CD4-positive, alpha-beta memory T cell (primary cell): Measurements from ENCODE around the gene CD55. TPM values are rescaled to one million over a fixed set of nuclear protein-coding genes. Genes with fewer than 3 reads are reported as not detected.
A peak's percentile ranks its signal among the peaks of the same experiment; 100 is the strongest.

ENCODE experiments used
- CTCF ChIA-PET: fragments of 350-600 bp; sonication (Branson Sonifier 250); formaldehyde crosslinking; loops from one replicate; lab custom pipeline; 2021; ENCODE audit warnings: inconsistent platforms; ENCODE audit not compliant: partially characterized antibody; lab: Charles Lee
- POLR2A ChIA-PET: fragments of 350-600 bp; sonication (Branson Sonifier 250); formaldehyde crosslinking; loops from one replicate; lab custom pipeline; 2021; ENCODE audit not compliant: partially characterized antibody; lab: Charles Lee
- DNase-seq, 5 donors: peaks; one replicate each; pipeline versions ENCODE4 v3.0.0 to v3.0.0-alpha.2; 2020 to 2022; ENCODE audit warnings: mixed read lengths in 1 of 5
- H3K27ac ChIP-seq: one replicate; pipeline ENCODE4 v1.7.0; 2013; ENCODE audit warnings: low read depth, low read length
- H3K27me3 ChIP-seq: 2 replicates; pipeline ENCODE4 v1.7.0; 2013; ENCODE audit warnings: mild to moderate bottlenecking, low read length, moderate library complexity; ENCODE audit not compliant: insufficient read depth
- H3K36me3 ChIP-seq: 2 replicates; pipeline ENCODE4 v1.7.0; 2013; ENCODE audit warnings: mild to moderate bottlenecking, low read length, moderate library complexity; ENCODE audit not compliant: insufficient read depth
- H3K4me1 ChIP-seq: 2 replicates; pipeline ENCODE4 v1.7.0; 2013; ENCODE audit warnings: mild to moderate bottlenecking, low read length, moderate library complexity; ENCODE audit not compliant: insufficient read depth
- H3K4me3 ChIP-seq, 2 donors: one replicate each; pipeline ENCODE4 v1.7.0; 2013; ENCODE audit warnings: low read length in 2 of 2, mild to moderate bottlenecking in 1 of 2
- H3K9me3 ChIP-seq, 2 donors: one replicate each; pipeline ENCODE4 v1.7.0; 2013; ENCODE audit warnings: low read length in 2 of 2, control low read depth in 1 of 2; ENCODE audit not compliant: control insufficient read depth in 1 of 2
- H3K27ac Mint-ChIP-seq, 7 donors: one replicate each; pipeline ENCODE4 v1.8.0; 2020 to 2021; ENCODE audit warnings: mixed read lengths in 7 of 7, mild to moderate bottlenecking in 6 of 7, inconsistent platforms in 3 of 7, moderate library complexity in 3 of 7
- H3K27me3 Mint-ChIP-seq, 2 donors: one replicate each; pipeline ENCODE4 v1.8.0; 2020 to 2021; ENCODE audit warnings: mixed read lengths in 2 of 2
- H3K36me3 Mint-ChIP-seq, 2 donors: one replicate each; pipeline ENCODE4 v1.8.0; 2020 to 2021; ENCODE audit warnings: mixed read lengths in 2 of 2, inconsistent platforms in 1 of 2, mild to moderate bottlenecking in 1 of 2
- H3K4me1 Mint-ChIP-seq, 4 donors: one replicate each; pipeline ENCODE4 v1.8.0; 2020 to 2021; ENCODE audit warnings: mixed read lengths in 4 of 4, mild to moderate bottlenecking in 1 of 4
- H3K4me3 Mint-ChIP-seq, 8 donors: one replicate each; pipeline ENCODE4 v1.8.0; 2020 to 2021; ENCODE audit warnings: mixed read lengths in 8 of 8, mild to moderate bottlenecking in 7 of 8, moderate library complexity in 6 of 8, inconsistent platforms in 3 of 8
- H3K9me3 Mint-ChIP-seq, 8 donors: one replicate each; pipeline ENCODE4 v1.8.0; 2020 to 2021; ENCODE audit warnings: mixed read lengths in 8 of 8, mild to moderate bottlenecking in 5 of 8, inconsistent platforms in 3 of 8, moderate library complexity in 1 of 8
- intact Hi-C: fragments of 100-400 bp; cut with micrococcal nuclease; formaldehyde crosslinking; loops from one replicate; pipeline ENCODE4 v1.15.1; 2023
- polyA plus RNA-seq, 2 donors: library from polyadenylated mRNA; unstranded; fragments of 300-500 nt; fragmentation: Illumina TruSeq; gene quantifications; one replicate each; pipeline ENCODE4 v1.2.3, GENCODE V29; 2021
- total RNA-seq, 2 experiments: library from RNA; stranded (reverse); gene quantifications; one replicate each; pipeline ENCODE4 v1.2.3, GENCODE V29; 2021

CD55 gene
- total and polyA plus RNA-seq, 4 experiments from 2014 or later: 69.0 to 92.1 (median 75.2) TPM

DNA sequence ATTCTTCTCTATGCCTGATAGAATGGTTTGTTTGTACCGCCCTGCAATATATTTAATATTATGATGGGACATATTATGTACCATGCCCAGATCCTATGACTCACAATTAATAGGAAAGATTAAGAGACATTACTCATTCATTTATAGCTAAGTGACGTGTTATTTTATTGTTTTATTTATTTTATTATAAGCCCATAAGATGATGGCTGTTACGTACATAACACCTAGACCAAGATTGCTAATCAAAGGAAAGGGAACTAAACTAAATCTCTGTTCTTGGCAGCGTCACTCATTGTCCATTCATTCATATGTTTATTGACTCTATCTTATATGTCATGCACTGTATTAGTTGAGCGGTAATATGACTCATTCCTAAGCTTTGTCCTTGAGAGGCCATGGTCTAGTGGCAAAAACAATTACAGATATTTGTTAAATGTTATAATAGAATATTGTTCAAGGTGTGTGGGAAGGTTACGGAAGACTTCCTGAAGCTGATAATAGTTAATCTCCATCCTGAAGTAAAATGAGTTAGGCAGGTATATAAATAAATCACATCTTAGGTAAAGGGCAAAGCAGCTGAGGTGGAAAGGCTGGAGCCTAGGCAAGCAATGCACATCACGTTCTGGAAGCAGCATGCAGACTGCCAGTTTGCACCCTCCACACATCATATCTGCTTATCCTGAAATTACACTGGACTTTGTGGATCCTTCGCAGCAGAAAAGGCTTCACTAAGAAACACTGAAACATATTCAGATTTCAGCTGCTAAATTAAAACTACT, 16.6 kb upstream of the CD55 start:
- Histone ChIP-seq H3K9me3 (no peaks in the 10 kb centered on the region), H3K27ac (no peak overlapping the region), H3K4me3 (no peak overlapping the region), H3K36me3 (no peaks in the 10 kb centered on the region), H3K27me3 (no peaks in the 10 kb centered on the region), H3K4me1 (peaks cover 10% of the 10 kb centered on the region)
- peaks cover 13 to 25% (median 20%) of the 10 kb centered on the region in 4 donors for H3K4me1 Mint-ChIP-seq
- intact Hi-C loops: no loop called here
- no peak overlapping the region for H3K4me3 Mint-ChIP-seq
- ChIA-PET CTCF (no interaction called here), POLR2A (no interaction called here)
- peaks cover 0 to 11% of the 10 kb centered on the region in 2 donors for H3K36me3 Mint-ChIP-seq
- H3K27ac Mint-ChIP-seq: no peak overlapping the region
- DNase-seq: no peak
- H3K27me3 Mint-ChIP-seq: peaks cover 5% of the 10 kb centered on the region in 2 donors
- peaks cover 0 to 17% (median 5%) of the 10 kb centered on the region in 8 donors for H3K9me3 Mint-ChIP-seq

DNA sequence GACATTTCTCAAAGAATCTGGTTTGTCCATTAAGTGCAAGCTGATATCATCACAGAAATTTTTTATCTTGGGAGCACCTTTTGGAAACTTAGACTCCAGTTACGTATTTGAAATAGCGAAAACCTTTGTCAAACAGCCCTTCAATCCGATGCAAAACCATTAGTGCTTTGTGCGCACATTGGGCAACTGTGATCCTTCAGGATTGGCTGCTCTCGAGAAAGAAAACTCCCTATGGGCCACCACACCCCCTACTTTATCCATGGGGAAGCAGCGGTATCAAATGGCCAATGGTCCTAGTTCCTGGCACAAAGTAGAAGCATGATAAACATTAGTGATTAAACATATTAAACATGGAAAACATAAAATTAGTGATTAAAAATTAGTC, 16.0 kb upstream of the CD55 start:
- intact Hi-C loops: no loop called here

DNA sequence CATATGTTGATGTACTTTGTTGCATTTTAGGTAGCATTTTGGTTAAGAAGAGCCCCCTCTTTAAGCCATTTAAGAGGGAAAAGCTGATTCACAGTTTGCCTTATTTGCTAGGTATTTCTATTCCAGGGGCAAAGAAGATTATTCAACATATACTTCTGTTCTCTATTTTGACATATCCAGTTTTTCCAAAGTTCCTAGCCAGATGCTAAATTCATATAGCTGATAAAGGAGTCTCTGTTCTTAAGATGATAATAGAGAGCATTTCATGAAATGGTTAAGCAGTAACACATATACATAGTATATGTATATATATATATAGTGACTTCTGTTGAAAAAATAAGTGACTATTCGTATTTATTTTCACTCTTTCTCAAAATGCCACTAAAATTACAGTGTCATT, 15.5 kb upstream of the CD55 start:
- Mint-ChIP-seq H3K9me3 (peaks cover 0 to 17% (median 5%) of the 10 kb centered on the region in 8 donors), H3K4me3 (no peak overlapping the region), H3K27me3 (peaks cover 5% of the 10 kb centered on the region in 2 donors), H3K36me3 (peaks cover 0 to 11% of the 10 kb centered on the region in 2 donors), H3K27ac (no peak overlapping the region), H3K4me1 (peaks cover 16 to 28% (median 22%) of the 10 kb centered on the region in 4 donors)
- POLR2A ChIA-PET: no interaction called here
- Histone ChIP-seq H3K36me3 (no peaks in the 10 kb centered on the region), H3K27ac (no peak overlapping the region), H3K4me1 (peaks cover 14% of the 10 kb centered on the region), H3K27me3 (no peaks in the 10 kb centered on the region), H3K9me3 (no peaks in the 10 kb centered on the region), H3K4me3 (no peak overlapping the region)
- CTCF ChIA-PET: no interaction called here
- no peak for DNase-seq
- intact Hi-C loops: no loop called here

More for the DNA sequence above, 16.0 kb upstream of the CD55 start:
- ChIA-PET CTCF (no interaction called here), POLR2A (no interaction called here)
- DNase-seq: no peak
- H3K4me3 Mint-ChIP-seq: no peak overlapping the region
- H3K27ac Mint-ChIP-seq: no peak overlapping the region
- H3K27ac ChIP-seq: no peak overlapping the region
- H3K9me3 ChIP-seq: no peaks in the 10 kb centered on the region
- H3K27me3 Mint-ChIP-seq: peaks cover 5% of the 10 kb centered on the region in 2 donors
- H3K4me1 ChIP-seq: peaks cover 14% of the 10 kb centered on the region
- H3K9me3 Mint-ChIP-seq: peaks cover 0 to 17% (median 5%) of the 10 kb centered on the region in 8 donors
- no peaks in the 10 kb centered on the region for H3K27me3 ChIP-seq
- H3K36me3 Mint-ChIP-seq: peaks cover 0 to 11% of the 10 kb centered on the region in 2 donors
- H3K4me3 ChIP-seq: no peak overlapping the region
- peaks cover 16 to 28% (median 22%) of the 10 kb centered on the region in 4 donors for H3K4me1 Mint-ChIP-seq
- H3K36me3 ChIP-seq: no peaks in the 10 kb centered on the region

- Histone ChIP-seq H3K27ac (no peak overlapping the region), H3K4me3 (no peak overlapping the region), H3K9me3 (no peaks in the 10 kb centered on the region), H3K27me3 (no peaks in the 10 kb centered on the region), H3K4me1 (peaks cover 14% of the 10 kb centered on the region), H3K36me3 (no peaks in the 10 kb centered on the region)
- peaks cover 5% of the 10 kb centered on the region in 2 donors for H3K27me3 Mint-ChIP-seq
- POLR2A ChIA-PET: interaction anchor here (0.9 to 1.1 kb wide), 2 partner anchors 15 to 18 kb away, joined by 3 read pairs; partner anchors contain the start of gene CD55
- CTCF ChIA-PET: no interaction called here
- no peak overlapping the region for H3K4me3 Mint-ChIP-seq
- H3K27ac Mint-ChIP-seq: no peak overlapping the region
- intact Hi-C loops: no loop called here
- peaks cover 16 to 28% (median 22%) of the 10 kb centered on the region in 4 donors for H3K4me1 Mint-ChIP-seq
- H3K36me3 Mint-ChIP-seq: peaks cover 0 to 11% of the 10 kb centered on the region in 2 donors
- no peak for DNase-seq
- peaks cover 0 to 17% (median 5%) of the 10 kb centered on the region in 8 donors for H3K9me3 Mint-ChIP-seq
Observed at GRCh38 chr1:207306603-207307002, 14.9 kb upstream of the CD55 start.

- Mint-ChIP-seq H3K4me3 (peak overlapping the region in 1 of 8 donors; percentile 38), H3K4me1 (peaks cover 11 to 18% (median 16%) of the 10 kb centered on the region in 4 donors), H3K9me3 (peaks cover 0 to 5% (median under 1%) of the 10 kb centered on the region in 8 donors), H3K27ac (peak overlapping the region in 1 of 7 donors; percentile 17), H3K36me3 (no peaks in the 10 kb centered on the region), H3K27me3 (no peaks in the 10 kb centered on the region)
- peaks cover 14% of the 10 kb centered on the region for H3K4me1 ChIP-seq
- H3K27me3 ChIP-seq: no peaks in the 10 kb centered on the region
- H3K4me3 ChIP-seq: no peak overlapping the region
- POLR2A ChIA-PET: interaction anchor here (1.8 to 2.5 kb wide), 2 partner anchors 13 to 25 kb away, joined by 5 to 36 read pairs; partner anchors contain the start of gene CD55
- intact Hi-C loops: no loop called here
- CTCF ChIA-PET: no interaction called here
- no peak for DNase-seq
- no peak overlapping the region for H3K27ac ChIP-seq
- no peaks in the 10 kb centered on the region for H3K9me3 ChIP-seq
- no peaks in the 10 kb centered on the region for H3K36me3 ChIP-seq
Observed at GRCh38 chr1:207308451-207309190, 12.9 kb upstream of the CD55 start.

DNA sequence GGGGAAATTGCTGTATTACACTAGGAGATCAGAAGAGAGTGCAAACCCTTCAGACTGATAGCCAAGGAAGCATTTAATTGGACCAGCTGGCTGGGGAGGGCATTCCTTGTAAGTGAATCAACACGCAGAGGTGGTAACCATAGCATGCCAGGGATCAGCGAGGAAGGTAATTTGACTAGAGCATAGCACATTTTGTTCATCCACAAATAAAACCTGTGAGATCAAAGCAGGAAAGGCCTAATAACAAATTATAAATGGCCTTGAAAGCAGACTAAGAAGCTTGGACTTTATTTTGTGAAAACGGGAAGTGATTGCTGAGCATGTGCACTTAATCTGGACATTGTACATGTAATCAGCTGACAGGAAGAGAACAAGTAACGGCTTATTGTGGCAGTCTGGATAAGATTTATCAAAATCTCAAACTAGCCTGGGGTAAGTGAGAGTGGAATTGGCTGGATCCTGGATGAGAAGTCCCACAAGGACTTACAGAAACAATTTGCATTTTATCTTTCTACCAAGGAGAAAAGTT, 11.7 kb upstream of the CD55 start:
- intact Hi-C loops: no loop called here
- H3K27me3 Mint-ChIP-seq: no peaks in the 10 kb centered on the region
- H3K4me3 ChIP-seq: no peak overlapping the region
- peaks cover 11 to 18% (median 16%) of the 10 kb centered on the region in 4 donors for H3K4me1 Mint-ChIP-seq
- H3K9me3 Mint-ChIP-seq: no peaks in the 10 kb centered on the region
- peak overlapping the region in 5 of 8 donors; percentile 1 to 50 (median 26) for H3K4me3 Mint-ChIP-seq
- no peaks in the 10 kb centered on the region for H3K9me3 ChIP-seq
- no peaks in the 10 kb centered on the region for H3K36me3 ChIP-seq
- H3K27ac Mint-ChIP-seq: peak overlapping the region in 5 of 7 donors; percentile 34 to 54 (median 43)
- DNase-seq: no peak
- H3K27ac ChIP-seq: no peak overlapping the region
- no peaks in the 10 kb centered on the region for H3K27me3 ChIP-seq
- no peaks in the 10 kb centered on the region for H3K36me3 Mint-ChIP-seq
- ChIA-PET CTCF (interaction anchor here (0.9 to 1.1 kb wide), 2 partner anchors 11 to 95 kb away, joined by 3 read pairs; no protein-coding TSS in a partner anchor), POLR2A (interaction anchor here (1.8 to 2.5 kb wide), 2 partner anchors 11 to 27 kb away, joined by 5 to 36 read pairs; partner anchors contain the start of gene CD55)
- H3K4me1 ChIP-seq: peaks cover 14% of the 10 kb centered on the region
